C4-2B (cell line): Measurements from ENCODE around the gene DOCK9.
A peak's percentile ranks its signal among the peaks of the same experiment; 100 is the strongest.
"Not testable (repeated sequence)": the region's sequence is repeated elsewhere in the genome, so short reads cannot be mapped to it uniquely, and the experiment has no call there.

Experiments
- H3K27ac ChIP-seq: fragments of 450-650 bp; 2 replicates; pipeline ENCODE4 v1.5.1; 2017
- ZFX ChIP-seq: fragments of 450-650 bp; IDR thresholded peaks from 2 replicates; pipeline ENCODE4 v1.6.1; 2017
- TF ChIP-seq, protein P1 (sequence below): fragments of 450-650 bp; conservative IDR thresholded peaks from 2 replicates; pipeline ENCODE4 v1.5.1; 2017; ENCODE audit warnings: mild to moderate bottlenecking

The DOCK9 gene

DNA sequence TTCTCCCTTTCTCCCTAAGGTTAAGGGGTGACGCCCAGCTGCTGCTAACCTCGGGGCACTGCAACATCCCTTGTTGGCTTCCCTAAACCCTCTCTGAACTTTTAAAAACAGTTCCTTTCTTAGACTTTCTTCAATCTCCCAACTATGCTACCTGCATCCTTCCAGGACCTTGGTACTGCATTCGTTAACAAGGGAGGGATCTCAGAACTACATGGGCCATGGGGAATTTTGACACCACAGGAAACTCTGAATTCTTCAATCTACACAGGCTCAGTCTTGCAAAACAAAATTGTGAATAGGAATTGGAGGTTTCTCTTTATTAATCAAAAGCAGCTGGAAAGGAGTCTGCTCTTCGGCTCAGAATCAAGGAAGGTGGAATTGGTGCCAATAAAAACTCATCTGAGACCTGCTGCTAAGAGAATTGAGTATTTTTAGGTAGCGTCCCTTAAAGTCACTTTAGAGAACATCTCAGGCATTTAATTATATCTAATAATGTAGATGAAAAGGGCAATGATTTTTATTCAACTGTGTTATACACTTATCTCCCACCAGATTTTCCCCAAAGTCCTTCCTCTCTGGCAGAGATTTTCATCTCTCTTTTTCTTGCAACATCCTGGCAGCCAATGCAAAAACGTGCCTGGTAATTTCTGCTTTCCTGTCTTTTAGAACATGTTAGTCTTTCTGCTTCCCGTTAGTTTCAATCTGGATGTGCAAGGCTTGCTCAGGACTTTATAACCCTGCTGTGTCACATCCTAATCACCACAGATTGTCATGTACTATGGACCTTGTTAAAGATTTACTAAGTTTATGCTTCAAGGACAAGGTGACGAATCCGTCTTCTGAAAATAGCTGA, 156.3 kb downstream of the DOCK9 start:
- TF ChIP-seq, protein P1, sequence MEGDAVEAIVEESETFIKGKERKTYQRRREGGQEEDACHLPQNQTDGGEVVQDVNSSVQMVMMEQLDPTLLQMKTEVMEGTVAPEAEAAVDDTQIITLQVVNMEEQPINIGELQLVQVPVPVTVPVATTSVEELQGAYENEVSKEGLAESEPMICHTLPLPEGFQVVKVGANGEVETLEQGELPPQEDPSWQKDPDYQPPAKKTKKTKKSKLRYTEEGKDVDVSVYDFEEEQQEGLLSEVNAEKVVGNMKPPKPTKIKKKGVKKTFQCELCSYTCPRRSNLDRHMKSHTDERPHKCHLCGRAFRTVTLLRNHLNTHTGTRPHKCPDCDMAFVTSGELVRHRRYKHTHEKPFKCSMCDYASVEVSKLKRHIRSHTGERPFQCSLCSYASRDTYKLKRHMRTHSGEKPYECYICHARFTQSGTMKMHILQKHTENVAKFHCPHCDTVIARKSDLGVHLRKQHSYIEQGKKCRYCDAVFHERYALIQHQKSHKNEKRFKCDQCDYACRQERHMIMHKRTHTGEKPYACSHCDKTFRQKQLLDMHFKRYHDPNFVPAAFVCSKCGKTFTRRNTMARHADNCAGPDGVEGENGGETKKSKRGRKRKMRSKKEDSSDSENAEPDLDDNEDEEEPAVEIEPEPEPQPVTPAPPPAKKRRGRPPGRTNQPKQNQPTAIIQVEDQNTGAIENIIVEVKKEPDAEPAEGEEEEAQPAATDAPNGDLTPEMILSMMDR = no peak
- TF ChIP-seq ZFX = no peak
- peak overlapping the region; percentile 44 for H3K27ac ChIP-seq

DNA sequence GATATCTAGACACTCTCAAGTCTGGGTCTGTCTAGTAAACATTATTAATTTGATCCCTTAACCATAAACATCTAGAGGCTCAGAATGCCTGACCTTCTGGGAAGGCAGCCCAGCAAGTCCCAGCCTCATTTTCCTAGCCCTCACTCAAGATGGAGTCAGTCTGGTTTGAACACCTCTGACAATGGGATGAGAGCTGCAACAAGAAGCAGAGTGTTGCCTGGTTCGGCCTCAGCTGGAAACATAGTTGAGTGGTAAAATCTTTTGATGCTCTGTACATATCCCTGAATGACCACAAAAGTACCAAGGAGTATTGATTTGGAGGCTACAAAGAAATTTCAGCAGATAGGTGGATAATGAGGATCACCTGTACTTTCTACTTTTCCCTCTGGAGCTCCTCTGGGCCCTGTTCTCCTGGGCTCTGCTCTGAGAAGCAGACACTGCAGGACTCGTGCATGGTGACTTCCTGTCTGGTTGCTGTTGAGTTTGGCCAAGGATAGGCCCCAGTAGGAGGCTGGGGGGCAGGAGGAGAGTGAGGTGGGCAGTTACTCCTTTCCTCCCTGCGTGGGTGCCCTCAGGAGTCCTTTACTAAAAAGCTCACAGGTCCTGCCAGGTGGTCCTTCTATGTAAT, 157.0 kb downstream of the DOCK9 start:
- peak overlapping the region; percentile 44 for H3K27ac ChIP-seq
- TF ChIP-seq ZFX = no peak
- TF ChIP-seq, protein P1 = no peak

DNA sequence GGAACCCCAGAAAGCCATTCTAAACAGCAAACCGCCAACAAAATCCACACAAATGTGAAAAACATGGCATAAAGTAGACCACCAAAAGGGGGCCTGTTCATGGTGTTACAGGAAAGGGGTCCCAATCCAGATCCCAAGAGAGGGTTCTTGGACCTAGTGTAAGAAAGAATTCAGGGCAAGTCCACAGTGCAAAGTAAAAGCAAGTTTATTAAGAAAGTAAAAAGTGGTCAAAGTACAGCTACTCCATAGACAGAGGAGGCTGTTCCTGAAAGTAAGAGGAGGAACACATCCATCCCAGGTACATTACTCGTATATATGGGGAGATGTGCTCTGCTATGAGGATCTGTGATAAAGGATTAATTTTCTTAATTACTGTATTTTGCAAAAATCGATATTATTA, 157.6 kb downstream of the DOCK9 start:
- no peak for TF ChIP-seq ZFX
- H3K27ac ChIP-seq = no peak overlapping the region

GRCh38 chr13:98819382-98820010, 158.4 kb downstream of the DOCK9 start:
- H3K27ac ChIP-seq = no peak overlapping the region
- TF ChIP-seq, protein P1 = no peak
- TF ChIP-seq ZFX = no peak

DNA sequence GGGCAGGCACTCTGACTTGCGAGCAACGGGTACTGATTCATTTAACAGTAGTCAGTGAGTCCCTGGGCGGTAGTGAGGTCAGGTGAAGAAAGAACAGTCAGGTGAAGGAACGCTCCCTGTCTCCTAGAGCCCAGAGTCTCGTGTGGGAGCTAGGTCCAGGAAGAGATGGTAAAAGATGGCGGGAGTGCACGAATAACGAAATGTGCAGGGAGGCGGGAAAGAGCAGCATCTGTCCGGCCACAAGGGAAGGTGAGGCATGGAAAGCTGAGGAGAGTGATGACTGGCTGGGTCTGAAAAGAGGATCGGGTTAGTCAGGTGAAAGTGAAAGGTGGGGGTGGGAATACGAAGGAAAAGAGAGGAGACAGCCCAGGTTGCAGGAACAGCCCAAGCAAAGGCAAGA, 161.5 kb downstream of the DOCK9 start:
- TF ChIP-seq, protein P1 = no peak
- TF ChIP-seq ZFX = no peak
- H3K27ac ChIP-seq = no peak overlapping the region

- no peak for TF ChIP-seq ZFX
- TF ChIP-seq, protein P1 = no peak
- no peak overlapping the region for H3K27ac ChIP-seq
Observed at GRCh38 chr13:98813993-98814392, 163.9 kb downstream of the DOCK9 start.

DNA sequence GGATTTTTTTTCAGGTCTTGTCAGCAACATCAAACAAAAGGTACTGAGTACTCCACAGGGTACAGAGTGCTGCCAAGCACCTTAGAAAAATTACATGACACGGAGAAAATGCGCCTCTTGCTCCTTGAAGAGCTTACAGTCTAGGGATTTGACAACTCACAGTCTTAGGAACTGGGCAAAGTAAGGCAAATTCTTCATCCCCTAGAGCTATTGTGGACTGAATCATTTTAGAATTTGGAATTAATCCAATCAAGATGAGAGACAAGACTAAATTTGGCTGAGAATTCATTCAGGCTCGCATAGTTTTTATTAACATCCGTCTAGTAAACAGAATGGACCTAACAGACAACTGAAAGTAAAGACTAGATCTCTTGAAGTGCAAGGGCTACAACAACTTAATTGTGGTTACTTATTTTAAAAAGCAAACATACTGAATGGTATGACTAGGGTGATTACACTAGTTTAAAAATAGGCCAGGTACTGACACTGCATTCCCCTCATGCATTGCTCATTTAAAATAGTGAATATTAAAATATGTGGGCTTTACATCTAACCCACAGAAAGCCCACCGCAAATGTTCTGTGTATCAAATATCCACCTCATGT, 165.6 kb downstream of the DOCK9 start:
- not testable (repeated sequence) for H3K27ac ChIP-seq

DNA sequence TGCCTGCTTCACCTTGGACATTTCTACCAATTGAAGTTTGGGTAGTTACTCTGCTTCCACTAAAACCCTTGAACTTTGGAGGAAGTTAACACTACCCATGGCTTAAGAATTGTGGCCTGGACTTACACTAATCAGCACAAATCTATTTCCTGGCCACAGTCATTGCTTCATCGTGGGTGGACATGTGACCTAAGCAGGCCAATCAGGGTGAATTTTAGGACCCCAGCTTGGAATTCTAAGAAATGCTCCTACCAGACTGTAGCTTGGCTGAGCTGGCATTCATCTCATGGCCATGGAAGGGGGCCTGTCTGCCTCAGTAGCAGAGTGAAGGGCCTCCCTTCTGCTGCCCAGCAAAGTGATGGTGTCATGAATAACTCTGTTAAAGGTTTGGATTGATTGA, 167.1 kb downstream of the DOCK9 start:
- H3K27ac ChIP-seq = no peak overlapping the region
- TF ChIP-seq ZFX = no peak
